H4 (cell line): Measurements from ENCODE around the gene CAMK2G. TPM values are rescaled to one million over a fixed set of nuclear protein-coding genes. Genes with fewer than 3 reads are reported as not detected.
"Not testable (repeated sequence)": the region's sequence is repeated elsewhere in the genome, so short reads cannot be mapped to it uniquely, and the experiment has no call there.

ENCODE experiments used
- DNase-seq: peaks from one replicate; pipeline ENCODE4 v3.0.0-alpha.2; 2015; ENCODE audit warnings: low spot score
- total RNA-seq: library from RNA; depleted of rRNA; stranded (reverse); fragments of >200 nt; shearing (Covaris generic); gene quantifications from 2 replicates; pipeline ENCODE4 v1.2.3, GENCODE V29; 2014

The CAMK2G gene
- total RNA-seq, 1 experiment from 2014 or later = 24.1 TPM

- DNase-seq = no peak
Measured at GRCh38 chr10:73791871-73792400, 82.4 kb downstream of the CAMK2G start.

GRCh38 chr10:73790886-73791625, 83.3 kb downstream of the CAMK2G start:
- DNase-seq = no peak

GRCh38 chr10:73789659-73790055, 84.7 kb downstream of the CAMK2G start:
- DNase-seq = no peak

GRCh38 chr10:73788864-73789658, 85.3 kb downstream of the CAMK2G start:
- no peak for DNase-seq

- not testable (repeated sequence) for DNase-seq
Measured at GRCh38 chr10:73787031-73787800, 87.1 kb downstream of the CAMK2G start.

- DNase-seq = no peak
Measured at GRCh38 chr10:73786512-73786885, 87.9 kb downstream of the CAMK2G start.

GRCh38 chr10:73785721-73786511, 88.4 kb downstream of the CAMK2G start:
- DNase-seq = no peak

- DNase-seq = peak; percentile 95
Measured at GRCh38 chr10:73785211-73785720, 89.1 kb downstream of the CAMK2G start, which contains the start of gene ZSWIM8. TSS of gene ZSWIM8 (plus strand) at chr10:73785606. CDS start at chr10:73785879, 273 bp downstream.

- no peak for DNase-seq
Measured at GRCh38 chr10:73782749-73783085, 91.6 kb downstream of the CAMK2G start.

- DNase-seq = peak; percentile 86
Measured at GRCh38 chr10:73781879-73782748, 92.2 kb downstream of the CAMK2G start, which contains the start of gene CHCHD1. TSS of gene CHCHD1 (plus strand) at chr10:73782048. CDS start at chr10:73782076, 28 bp downstream.

GRCh38 chr10:73781548-73781878, 92.8 kb downstream of the CAMK2G start:
- DNase-seq = no peak

GRCh38 chr10:73780966-73781365, 93.4 kb downstream of the CAMK2G start:
- no peak for DNase-seq

- no peak for DNase-seq
Measured at GRCh38 chr10:73780301-73780700, 94.1 kb downstream of the CAMK2G start.

- DNase-seq = no peak
Measured at GRCh38 chr10:73779539-73780197, 94.7 kb downstream of the CAMK2G start.

GRCh38 chr10:73779018-73779417, 95.3 kb downstream of the CAMK2G start:
- no peak for DNase-seq

- DNase-seq = no peak
Measured at GRCh38 chr10:73774637-73775036, 99.7 kb downstream of the CAMK2G start.

GRCh38 chr10:73773152-73773879, 101.0 kb downstream of the CAMK2G start:
- no peak for DNase-seq

GRCh38 chr10:73772281-73773151, 101.8 kb downstream of the CAMK2G start:
- DNase-seq = peak; percentile 70
